ENCODE data around the gene CNTNAP2.

GRCh38 chr7:148447221-148447849 lies 2330.7 kb downstream of the CNTNAP2 start:
- TF ChIP-seq CTCF (IDR thresholded peaks at IDR 0.05; ENCODE audit: insufficient read depth, low read length, poor library complexity, severe bottlenecking) (no peak), EZH2phosphoT487 (conservative IDR thresholded peaks at IDR 0.05; ENCODE audit: low read length) (no peak)
